HK-2 (cell line): ENCODE results near the gene POLA1.

Experiments used
- DNase-seq: peaks from one replicate; pipeline ENCODE4 v3.0.0-alpha.2; 2018; ENCODE audit not compliant: unreplicated experiment

Gene POLA1

DNA sequence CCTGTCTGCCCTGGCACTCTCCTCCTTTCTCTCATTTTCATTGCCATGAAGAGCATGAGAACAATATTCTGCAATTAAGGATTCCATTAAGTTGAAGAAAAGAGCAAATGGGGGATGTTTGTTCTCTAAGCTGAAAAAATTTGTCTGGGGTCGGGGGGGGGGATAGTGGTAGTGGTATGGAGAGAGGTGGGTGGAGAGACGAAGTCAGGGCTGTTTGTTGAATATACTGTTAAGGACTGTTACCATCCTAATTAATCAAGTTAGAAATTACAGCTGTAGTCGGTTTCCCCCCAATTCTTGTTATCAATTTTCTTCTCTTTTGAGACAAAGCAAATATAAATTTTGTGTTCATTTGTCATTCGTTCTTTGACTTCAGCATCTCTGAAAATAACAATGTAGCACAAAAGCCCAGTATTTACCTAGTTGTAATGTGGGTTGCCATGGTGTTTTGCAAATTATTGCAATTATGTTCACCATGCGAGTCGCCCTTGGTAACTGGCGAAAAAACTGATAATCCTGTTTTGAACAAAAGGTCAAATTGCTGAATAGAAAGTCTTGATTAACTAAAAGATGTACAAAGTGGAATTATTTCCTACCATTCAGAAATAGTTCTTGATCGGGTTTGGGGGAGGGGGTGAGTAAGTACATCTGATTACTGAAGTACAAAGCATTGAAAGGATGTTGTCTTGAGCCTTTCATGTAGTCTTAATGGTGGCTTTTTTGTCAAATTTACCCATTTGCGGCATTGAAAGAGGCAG lies 183.0 kb downstream of the POLA1 start:
- DNase-seq = no peak

DNA sequence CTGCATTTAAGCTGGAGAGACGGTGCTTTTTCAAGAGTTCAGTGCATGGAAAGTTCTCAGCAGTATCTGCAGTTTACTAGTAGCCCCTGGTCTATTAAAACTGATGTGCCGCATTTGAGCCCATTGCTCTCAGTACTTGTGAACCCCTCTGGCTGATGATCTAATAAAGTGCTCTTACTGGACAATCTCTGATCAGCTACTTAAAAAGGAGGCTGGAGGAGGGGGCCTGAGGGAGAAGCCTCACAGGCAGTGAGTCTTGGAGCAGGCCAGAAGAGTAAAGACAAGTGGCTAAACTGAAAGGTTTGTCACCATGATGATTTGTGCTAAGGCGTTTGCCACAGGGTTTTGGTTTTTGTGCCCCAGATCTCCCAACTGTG lies 183.6 kb downstream of the POLA1 start:
- DNase-seq = no peak

DNA sequence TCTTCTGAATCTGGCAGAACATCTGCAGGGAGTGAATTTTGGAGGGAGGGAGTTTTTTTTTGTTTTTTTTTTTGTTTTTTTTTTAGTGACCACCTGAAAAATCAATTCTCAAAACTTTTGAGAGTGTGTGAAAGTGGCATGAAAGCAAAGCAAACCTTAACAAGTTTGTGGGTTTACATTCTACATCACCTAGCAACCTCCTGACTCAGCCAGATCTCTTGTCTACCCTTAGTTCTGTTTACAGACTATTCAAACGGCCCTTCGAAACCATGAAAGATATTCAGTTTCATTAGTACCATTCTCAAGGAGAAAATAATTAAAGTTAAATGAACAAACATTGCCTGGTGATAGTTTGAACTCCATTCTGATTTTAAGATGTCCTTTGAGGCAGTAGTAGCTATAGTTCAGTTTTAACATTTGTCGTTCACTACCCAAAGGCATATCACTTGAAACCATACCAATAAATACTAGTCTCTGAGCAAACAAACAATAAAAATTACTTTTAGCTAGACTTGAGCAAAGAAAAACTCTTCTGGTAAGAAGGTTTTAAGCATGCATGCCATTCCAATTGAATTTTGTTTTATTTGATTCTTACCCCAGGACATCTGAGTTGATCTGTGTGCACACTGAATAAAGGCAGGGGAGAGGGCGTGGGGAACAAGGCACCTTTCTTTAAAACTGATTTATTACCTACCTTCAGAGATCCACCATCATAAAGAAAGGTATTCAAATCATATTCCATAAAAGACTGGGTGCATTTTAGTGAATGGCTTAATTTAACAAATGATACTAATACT lies 184.3 kb downstream of the POLA1 start:
- DNase-seq = no peak

DNA sequence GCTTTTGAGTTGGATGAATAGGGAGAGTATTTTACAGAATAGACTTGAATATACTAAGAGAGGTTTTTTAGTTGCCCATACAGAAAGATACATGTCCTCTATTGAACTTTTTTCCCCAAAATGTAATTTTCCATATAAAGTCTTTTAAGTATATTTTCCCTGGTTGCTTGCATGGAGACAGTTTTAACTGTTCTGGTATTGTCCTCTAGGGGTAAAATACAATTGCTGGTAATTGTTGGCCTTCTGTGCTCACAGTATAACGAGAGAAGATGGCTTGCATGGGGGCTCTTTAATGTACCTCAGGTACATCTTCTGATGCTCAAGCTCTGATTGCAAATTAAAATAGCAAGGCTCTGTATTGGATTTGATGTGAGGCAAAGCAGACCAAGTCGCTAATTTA lies 186.0 kb downstream of the POLA1 start:
- DNase-seq = no peak

DNA sequence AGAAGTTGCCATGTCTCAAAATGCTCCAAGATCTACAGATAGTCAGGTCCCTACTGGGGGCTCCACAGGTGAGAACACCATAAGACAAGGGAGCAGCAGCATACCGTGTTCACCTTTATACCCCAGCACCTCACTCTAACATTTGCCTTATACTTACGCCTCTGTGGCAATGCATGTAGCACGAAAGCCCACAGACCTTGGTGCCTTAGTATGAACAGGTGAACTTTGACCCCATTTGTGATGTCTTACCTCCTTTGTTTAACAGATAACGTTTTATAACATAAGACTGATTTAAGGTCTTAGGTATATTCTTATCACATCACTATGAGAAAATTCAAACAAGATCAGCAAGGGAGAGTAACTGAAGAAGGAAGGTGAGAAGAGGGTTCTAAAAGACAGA lies 193.2 kb downstream of the POLA1 start:
- no peak for DNase-seq

DNA sequence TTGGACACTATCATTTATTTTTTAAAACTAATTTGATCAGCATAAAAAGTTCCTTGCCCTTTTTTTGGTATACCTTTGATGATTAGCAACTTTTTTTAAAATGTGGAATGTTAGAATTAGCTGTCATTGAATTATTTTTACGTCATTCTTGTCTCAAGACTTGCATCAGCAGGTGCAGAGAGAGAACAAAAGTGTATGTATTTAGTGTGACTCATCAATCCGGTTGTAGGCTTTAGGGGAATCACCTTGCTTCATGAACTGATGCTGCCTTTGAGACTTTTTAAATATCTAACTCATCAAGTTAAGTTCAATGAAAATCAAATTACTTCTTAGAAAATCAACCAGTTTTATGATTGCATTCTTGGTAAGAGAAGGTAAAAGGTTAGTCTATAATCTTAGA lies 197.0 kb downstream of the POLA1 start:
- no peak for DNase-seq

DNA sequence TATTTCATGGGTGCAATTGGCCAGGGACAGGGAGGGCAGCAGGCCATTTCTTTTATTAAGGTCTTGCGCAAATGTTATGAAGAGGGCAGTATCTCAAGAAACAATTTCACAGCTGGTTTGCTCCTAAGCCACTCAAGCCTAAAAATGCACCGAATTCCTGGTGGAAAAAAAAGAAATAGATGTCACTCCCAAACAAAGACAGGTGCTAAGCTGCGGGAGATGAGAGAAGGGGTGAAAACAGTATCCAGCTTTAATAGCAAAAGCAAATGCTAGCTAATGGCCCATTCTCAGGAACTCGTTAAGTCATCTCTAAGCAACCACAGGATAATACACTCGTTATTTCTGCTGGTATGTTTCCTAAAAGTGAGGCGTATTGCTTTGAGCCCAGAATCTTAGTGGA lies 205.7 kb downstream of the POLA1 start:
- no peak for DNase-seq

DNA sequence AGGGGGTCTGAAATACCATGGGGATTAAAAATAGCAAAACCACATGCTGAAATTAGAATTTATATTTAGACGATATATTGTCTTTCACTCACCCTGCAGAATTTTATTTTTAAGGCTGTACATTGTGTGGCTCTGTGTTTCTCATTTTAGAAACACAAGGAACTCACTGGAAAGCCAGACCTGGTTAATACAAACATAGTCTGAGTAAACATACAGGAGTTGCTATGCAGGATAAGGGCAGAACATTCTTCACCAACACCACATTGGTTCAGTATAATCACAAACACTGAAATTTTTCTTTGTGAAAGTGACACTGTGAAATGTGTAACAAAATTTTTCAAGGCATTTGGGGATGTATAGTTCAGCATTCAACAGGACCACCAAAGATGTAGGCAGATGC lies 206.5 kb downstream of the POLA1 start:
- no peak for DNase-seq

DNA sequence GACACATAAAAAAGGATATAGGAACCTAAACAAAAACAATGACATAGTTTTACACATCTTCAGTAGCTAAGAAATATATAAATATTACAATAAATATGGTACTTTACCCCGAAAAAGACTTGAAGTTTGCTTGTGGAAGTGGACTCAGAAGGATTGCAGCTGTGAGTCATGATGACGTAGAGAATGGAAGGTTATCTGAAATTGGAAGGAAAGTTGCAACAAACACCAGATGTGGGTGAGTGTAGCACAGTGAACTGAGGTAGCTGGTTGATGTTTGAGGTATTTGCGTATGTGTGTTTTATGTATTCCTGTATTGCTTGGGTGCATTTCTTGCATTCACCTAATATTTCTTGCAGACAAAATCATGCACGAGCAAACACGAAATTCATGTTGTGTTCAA lies 209.1 kb downstream of the POLA1 start:
- DNase-seq = no peak

DNA sequence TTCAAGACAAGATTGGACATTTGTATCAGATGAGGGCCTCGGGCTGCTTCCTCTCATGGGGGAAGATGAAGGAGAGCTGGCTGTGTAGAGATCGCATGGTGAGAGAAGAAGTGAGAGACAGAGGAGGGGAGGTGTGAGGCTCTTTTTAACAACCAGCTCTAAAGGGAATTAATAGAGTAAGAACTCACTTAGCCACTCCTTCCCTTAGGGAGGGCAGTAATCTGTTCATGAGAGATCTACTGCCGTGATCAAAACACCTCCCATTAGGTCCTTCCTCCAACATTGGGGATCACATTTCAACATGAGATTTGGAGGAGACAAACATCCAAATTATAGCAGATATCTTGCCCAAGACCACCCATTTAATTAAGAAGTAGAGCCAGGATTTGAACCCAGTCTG lies 225.0 kb downstream of the POLA1 start:
- no peak for DNase-seq

DNA sequence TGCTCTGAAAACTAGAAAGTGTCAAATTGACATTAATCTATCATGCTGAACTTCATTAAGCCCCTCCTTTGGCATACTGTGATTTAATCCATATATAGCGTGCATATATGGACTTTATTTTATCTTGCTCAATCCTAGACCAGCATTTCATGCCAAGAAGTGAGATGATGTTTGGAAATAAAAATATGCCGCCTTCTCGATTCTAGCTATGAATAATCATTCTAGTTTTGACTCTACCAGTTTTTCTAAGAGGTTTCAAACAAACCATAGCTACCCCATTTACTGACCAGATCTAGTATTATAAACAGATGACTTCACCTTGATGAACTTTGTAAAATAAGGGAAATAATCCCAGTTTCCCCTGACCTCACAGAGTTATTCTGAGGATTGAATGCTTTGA lies 227.1 kb downstream of the POLA1 start:
- no peak for DNase-seq

DNA sequence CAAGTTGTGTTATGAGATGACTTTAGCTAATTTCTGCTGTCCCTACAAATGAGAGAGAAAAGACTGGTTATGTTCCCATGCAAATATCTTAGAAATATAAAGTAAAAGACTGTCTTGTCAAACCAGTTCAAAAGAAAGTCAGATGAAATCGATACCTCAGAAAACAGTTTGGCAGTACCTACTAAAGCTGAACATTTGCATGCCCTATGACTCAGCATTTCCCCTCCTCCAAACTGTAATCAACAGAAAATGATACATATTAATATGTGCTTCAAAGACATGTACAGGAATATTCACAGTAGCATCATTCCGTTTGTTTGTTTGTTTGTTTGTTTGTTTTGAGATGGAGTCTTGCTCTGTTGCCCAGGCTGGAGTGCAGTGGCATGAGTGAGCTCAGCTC lies 231.7 kb downstream of the POLA1 start:
- DNase-seq = no peak

DNA sequence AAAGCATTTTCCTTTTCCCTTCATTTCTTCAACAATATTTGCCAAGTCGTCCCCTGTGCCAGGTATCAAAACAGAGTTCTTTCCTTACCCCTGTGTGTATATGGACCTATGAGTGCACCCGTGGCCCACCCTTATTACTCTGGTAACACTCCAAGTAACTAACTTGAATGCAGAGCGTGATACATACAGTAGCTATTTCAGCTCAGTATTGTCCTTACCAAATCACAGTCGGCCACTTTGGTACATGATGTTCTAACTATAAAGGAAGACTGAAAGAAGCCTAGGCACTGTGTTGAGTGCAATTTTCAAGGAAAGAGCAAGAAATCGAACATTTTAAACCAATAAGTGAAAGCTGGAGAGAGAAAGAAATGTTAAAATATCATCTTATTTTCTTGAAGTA lies 233.7 kb downstream of the POLA1 start:
- DNase-seq = no peak

DNA sequence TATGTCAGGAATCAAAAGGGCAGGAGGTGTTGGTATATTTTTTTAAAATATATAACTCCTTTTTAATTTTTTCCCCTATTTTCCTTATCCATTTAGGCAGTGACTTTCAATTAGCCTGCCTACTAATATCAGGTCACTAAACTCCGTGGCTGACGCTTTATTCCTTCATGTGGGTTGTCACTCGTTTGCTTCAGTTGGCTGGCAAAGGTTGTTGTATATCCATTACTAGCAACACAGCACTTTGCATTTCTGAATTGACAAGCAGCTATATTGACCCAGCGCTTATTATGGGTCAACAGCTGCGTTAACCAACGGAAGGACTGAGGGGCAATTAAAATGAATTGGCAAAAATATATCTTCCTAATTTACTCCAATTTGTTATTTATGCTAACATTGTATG lies 234.4 kb downstream of the POLA1 start:
- no peak for DNase-seq

DNA sequence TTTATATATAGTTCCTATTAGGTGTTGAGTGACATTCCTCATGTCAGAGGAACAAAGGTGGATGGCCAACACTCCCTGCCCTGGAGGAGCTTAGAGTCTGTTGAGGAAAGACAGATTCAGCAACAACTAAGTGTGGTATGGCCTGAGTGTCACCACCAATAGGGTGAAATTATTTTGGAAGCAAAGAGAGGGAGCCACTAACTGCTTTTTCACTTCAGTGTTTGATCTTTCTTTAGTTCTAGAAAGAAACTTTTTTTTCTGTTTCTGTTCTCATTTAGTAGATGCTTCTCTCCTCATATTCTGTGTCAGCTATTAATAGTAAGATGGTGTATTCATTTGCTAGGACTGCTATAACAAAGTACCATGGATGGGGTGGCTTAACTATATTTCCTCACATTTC lies 240.6 kb downstream of the POLA1 start:
- no peak for DNase-seq

DNA sequence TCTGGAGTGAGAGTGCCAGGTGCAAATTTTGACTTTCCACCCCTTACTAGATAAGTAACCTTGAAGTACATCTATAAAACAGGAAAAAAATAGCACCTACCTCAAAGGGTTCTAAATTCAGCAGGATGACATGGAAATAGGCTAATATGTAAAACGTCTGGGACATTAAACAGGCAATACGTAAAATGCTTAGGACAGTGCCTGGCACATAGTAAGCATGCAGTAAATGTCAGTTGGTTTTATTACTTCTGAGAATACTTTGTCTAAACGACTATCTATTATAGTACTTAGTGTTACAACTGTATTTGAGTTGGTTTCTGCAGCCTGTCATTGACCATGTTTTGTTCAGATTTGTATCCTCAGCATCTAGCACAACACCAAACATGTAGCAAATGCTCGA lies 251.3 kb downstream of the POLA1 start:
- no peak for DNase-seq

DNA sequence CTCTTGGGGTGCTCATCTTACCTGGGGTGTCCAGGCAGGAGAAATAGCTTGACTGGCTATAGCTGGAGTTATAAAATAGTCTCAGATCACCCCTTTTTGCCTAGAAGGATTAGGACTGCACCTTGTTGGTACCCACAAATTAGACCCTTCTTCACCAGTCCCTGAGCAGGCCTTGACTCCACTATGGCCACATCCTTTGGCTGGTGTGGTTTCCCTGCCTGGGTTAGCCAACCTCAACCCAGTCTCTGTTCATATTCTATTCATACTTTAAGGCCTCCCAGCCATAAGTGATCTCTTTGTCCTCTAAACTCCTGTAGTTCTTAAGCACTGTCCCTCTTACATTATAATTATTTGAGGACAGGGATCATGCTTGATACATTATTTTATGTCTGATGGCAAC lies 252.7 kb downstream of the POLA1 start:
- no peak for DNase-seq

DNA sequence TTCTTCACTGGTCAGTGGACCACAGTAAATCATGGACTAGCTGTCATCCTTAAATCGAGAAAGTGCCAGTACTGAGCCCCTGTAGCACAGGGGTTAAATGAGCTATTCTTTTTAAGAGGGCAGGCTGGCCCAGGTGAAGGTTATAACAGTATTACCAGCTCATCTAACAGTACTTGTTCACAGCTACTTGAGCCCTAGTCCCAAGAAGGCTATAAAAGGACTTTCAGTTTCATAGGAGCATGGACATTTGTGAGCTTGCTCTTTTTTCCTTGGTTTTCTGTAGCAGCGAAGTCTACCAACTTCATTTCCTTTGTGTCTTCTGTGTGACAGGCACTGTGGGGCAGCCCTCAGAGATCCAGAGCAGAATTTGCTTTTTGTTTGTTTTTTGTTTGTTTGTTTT lies 261.0 kb downstream of the POLA1 start:
- no peak for DNase-seq

DNA sequence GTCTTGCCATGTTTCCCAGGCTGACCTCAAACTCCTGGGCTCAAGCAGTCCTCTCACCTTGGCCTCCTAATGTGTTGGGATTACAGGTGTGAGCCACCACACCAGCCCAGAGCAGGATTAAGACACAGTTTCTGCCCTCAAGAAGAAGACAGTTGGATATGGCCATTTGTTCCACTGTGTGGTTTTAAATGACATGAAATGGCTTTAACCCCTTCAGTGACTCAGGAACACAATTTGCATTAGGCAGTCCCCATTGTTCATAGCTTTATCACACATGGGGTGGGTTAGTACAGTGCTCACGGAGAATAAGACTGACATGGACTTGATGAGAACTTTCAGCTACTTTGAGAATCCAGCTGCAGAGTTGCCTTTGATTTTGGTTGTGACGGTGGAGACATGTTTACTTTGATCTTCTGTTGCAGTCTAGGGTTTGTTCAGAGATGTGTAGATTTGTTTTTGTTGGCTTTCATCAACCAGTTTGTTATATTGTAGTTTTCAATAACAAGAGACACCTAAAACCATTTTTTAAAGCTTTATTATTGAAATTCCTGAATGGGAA lies 261.7 kb downstream of the POLA1 start:
- DNase-seq = no peak

DNA sequence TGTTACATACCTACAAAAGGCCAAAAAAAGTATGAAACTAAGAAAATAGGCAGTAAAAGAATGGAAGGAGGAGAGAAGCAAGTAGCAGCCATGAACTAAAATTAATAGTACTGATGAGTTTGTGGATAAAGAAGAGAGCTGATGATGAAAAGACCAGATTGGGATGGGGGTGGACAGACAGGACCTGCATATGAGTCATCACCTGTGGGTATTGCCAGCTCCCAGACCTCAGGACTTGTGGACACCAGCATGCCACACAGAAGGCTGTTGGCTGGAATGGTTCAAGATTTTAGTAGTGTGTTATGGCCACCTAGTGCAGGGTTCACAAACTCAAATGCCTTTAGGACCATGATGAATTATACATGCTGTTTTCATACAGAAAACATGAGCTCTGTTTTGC lies 263.1 kb downstream of the POLA1 start:
- DNase-seq = no peak

DNA sequence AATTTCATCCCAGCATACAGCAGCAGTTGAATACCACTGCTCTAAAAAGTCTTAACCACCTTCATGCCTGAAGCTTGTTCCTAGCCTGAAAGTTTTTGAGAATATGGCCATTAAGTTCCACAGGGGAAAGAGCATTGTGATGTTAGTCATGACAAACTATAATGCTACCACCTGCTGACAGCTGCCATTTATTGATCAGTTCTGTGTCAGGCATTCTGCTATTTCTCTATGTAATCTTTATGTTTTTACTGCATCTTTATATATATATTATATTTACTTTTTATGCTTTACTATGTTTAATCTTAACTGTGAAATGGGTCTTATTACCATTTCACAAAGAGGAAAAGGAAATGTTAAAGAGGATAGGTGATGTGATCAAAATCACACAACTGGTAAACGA lies 268.1 kb downstream of the POLA1 start:
- no peak for DNase-seq

DNA sequence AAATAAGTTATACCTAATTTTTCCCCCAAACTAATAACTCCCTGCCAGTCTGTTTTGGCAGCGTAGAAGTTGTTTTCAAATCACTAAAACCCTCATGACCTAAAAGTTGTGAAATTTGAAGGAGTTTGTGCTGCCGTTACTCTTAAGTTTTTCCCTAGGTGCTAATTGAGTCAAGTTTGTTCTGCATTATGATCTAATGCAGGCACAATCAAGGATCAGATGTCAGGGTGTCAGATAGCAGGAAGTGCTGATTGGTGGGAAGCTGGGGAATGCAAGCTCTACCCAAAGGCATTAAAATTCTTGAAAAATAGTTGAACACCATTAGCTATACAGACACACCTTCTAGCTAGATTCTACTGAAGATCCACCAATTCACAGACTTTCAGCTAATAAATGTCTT lies 270.1 kb downstream of the POLA1 start:
- no peak for DNase-seq

DNA sequence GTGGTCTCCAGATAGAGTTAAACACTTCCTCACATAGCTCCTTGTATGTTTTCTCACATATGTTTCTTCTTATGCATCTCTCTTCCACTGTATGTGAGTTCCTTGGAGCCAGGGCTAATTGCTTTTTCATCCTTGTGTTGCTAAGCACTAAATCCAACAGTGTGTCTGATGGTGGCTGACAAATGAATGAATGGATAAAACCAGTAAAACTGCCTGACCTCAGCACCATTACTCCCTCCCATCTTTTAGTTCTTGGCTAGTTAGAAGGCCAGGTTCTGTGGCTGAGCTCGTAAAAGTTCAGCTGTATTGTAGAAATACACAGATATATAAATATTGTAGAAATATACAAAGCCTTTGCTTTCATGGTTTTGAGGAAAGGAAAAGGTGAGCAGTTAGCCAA lies 271.7 kb downstream of the POLA1 start:
- DNase-seq = no peak
